Loucy (cell line): ENCODE measurements around the gene SDHA.
"Not testable (repeated sequence)": the region's sequence is repeated elsewhere in the genome, so short reads cannot be mapped to it uniquely, and the experiment has no call there.

Source experiments
- H2AFZ ChIP-seq: fragments of 200-600 bp; sonication (generic); 2 replicates; pipeline ENCODE4 v1.6.0; 2016; ENCODE audit warnings: antibody characterized with exemption, mild to moderate bottlenecking, low read length, moderate library complexity
- H3F3A ChIP-seq: fragments of 200-600 bp; 2 replicates; pipeline ENCODE4 v1.6.0; 2016; ENCODE audit warnings: antibody characterized with exemption, low read depth, mild to moderate bottlenecking
- H3K27me3 ChIP-seq: fragments of 200-600 bp; sonication (generic); 2 replicates; pipeline ENCODE4 v1.6.1; 2014; ENCODE audit warnings: low read length, mild to moderate bottlenecking; ENCODE audit not compliant: insufficient read depth, poor library complexity, severe bottlenecking
- H3K36me3 ChIP-seq: fragments of 200-600 bp; sonication (generic); 2 replicates; pipeline ENCODE4 v1.6.1; 2016; ENCODE audit warnings: low read length; ENCODE audit not compliant: insufficient read depth
- H3K4me1 ChIP-seq: fragments of 200-600 bp; sonication (generic); 2 replicates; pipeline ENCODE4 v1.5.1; 2014; ENCODE audit warnings: low read length, mild to moderate bottlenecking; ENCODE audit not compliant: insufficient read depth, poor library complexity, severe bottlenecking
- H3K4me2 ChIP-seq: fragments of 200-600 bp; sonication (generic); 2 replicates; pipeline ENCODE4 v1.6.0; 2014; ENCODE audit warnings: antibody characterized with exemption, low read length, low read depth, mild to moderate bottlenecking; ENCODE audit not compliant: poor library complexity, severe bottlenecking
- H3K4me3 ChIP-seq: fragments of 200-600 bp; sonication (generic); 2 replicates; pipeline ENCODE4 v1.5.1; 2014; ENCODE audit warnings: low read length, mild to moderate bottlenecking, mixed read lengths; ENCODE audit not compliant: poor library complexity, severe bottlenecking
- H3K79me2 ChIP-seq: fragments of 200-600 bp; sonication (generic); 2 replicates; pipeline ENCODE4 v1.6.1; 2014; ENCODE audit warnings: low read length; ENCODE audit not compliant: insufficient read depth
- H3K9ac ChIP-seq: fragments of 200-600 bp; sonication (generic); 2 replicates; pipeline ENCODE4 v1.6.0; 2014; ENCODE audit warnings: mild to moderate bottlenecking, low read depth, low read length, moderate library complexity; ENCODE audit not compliant: poor library complexity, severe bottlenecking
- H3K9me2 ChIP-seq: fragments of 200-600 bp; sonication (generic); replicated peaks from 2 replicates; pipeline ENCODE4 v1.6.1; 2016; ENCODE audit warnings: low read depth, low read length, mixed read lengths
- H3K9me3 ChIP-seq: fragments of 200-600 bp; sonication (generic); 2 replicates; pipeline ENCODE4 v1.6.1; 2014; ENCODE audit warnings: mild to moderate bottlenecking, antibody characterized with exemption, low read length, low read depth; ENCODE audit not compliant: insufficient read depth
- H4K20me1 ChIP-seq: fragments of 200-600 bp; sonication (generic); 2 replicates; pipeline ENCODE4 v1.6.0; 2014; ENCODE audit warnings: antibody characterized with exemption, low read length, mild to moderate bottlenecking; ENCODE audit not compliant: insufficient read depth, poor library complexity, severe bottlenecking
- EZH2phosphoT487 ChIP-seq: fragments of 200-600 bp; IDR thresholded peaks from 2 replicates; pipeline ENCODE4 v1.6.1; 2018; ENCODE audit warnings: antibody characterized with exemption, mild to moderate bottlenecking, moderate library complexity, borderline replicate concordance
- TF ChIP-seq, protein P1 (sequence below): fragments of 200-600 bp; sonication (generic); conservative IDR thresholded peaks from 2 replicates; pipeline ENCODE4 v1.5.1; 2014; ENCODE audit warnings: mild to moderate bottlenecking, antibody characterized with exemption, low read length

SDHA gene

DNA sequence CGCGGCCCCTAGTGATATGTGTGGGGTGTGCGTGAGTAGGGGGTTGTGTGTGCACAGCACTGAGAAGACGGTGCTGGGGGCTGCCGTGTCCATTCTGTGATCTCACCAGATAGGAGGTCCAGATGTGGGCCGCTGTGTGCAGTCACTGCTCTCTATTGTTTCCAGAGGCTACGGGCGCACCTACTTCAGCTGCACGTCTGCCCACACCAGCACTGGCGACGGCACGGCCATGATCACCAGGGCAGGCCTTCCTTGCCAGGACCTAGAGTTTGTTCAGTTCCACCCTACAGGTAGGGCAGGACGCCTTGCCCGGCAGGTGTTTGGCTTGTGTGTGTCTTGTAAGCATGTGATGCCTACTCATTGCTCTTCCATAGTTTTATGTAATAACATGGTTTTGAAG lies 12.6 kb downstream of the SDHA start:
- Histone ChIP-seq H4K20me1 (peaks cover 38% of the 10 kb centered on the region), H3K79me2 (peaks cover 60% of the 10 kb centered on the region), H3K9me3 (no peaks in the 10 kb centered on the region)

DNA sequence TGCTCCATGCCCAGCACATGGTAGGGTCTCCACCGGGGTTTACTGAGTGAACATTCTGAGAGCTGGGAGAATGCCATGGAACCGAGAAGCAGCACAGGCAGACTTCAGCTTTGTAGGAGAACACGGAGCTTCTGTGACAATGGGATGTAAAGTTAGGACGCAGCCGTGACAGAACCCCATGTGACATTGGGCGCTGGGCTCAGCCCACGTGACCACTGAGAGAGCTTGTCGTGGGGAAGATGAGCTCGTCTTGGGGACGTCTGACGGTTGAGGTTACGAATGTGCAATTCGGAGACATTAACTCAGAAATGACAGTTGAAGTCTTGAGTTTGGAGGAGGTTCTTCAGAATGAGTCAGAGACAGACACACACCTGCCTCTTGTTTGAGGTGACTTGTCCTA lies 13.5 kb downstream of the SDHA start:
- peaks cover 97% of the 10 kb centered on the region; the same call in 1 of the 2 replicates for H3K36me3 ChIP-seq
- H3K9me2 ChIP-seq, result no peaks in the 10 kb centered on the region
- no peaks in the 10 kb centered on the region for H3K27me3 ChIP-seq
- H3K9me3 ChIP-seq, result no peaks in the 10 kb centered on the region
- peaks cover 52% of the 10 kb centered on the region for H3K79me2 ChIP-seq
- H3K9ac ChIP-seq, result no peak overlapping the region
- no peak overlapping the region for H3K4me2 ChIP-seq
- no peak overlapping the region for H3K4me3 ChIP-seq
- no peak overlapping the region for H2AFZ ChIP-seq
- peaks cover 34% of the 10 kb centered on the region for H4K20me1 ChIP-seq
- TF ChIP-seq, protein P1, sequence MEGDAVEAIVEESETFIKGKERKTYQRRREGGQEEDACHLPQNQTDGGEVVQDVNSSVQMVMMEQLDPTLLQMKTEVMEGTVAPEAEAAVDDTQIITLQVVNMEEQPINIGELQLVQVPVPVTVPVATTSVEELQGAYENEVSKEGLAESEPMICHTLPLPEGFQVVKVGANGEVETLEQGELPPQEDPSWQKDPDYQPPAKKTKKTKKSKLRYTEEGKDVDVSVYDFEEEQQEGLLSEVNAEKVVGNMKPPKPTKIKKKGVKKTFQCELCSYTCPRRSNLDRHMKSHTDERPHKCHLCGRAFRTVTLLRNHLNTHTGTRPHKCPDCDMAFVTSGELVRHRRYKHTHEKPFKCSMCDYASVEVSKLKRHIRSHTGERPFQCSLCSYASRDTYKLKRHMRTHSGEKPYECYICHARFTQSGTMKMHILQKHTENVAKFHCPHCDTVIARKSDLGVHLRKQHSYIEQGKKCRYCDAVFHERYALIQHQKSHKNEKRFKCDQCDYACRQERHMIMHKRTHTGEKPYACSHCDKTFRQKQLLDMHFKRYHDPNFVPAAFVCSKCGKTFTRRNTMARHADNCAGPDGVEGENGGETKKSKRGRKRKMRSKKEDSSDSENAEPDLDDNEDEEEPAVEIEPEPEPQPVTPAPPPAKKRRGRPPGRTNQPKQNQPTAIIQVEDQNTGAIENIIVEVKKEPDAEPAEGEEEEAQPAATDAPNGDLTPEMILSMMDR, result no peak
- no peak for TF ChIP-seq EZH2phosphoT487
- no peaks in the 10 kb centered on the region for H3K4me1 ChIP-seq
- H3F3A ChIP-seq, result no peaks in the 10 kb centered on the region

More for the DNA sequence above, 12.6 kb downstream of the SDHA start:
- Histone ChIP-seq H3K9ac (no peak overlapping the region), H3K9me2 (no peaks in the 10 kb centered on the region), H2AFZ (no peak overlapping the region), H3K4me2 (no peak overlapping the region), H3F3A (no peaks in the 10 kb centered on the region), H3K4me1 (no peaks in the 10 kb centered on the region), H3K27me3 (no peaks in the 10 kb centered on the region), H3K36me3 (peaks cover 97% of the 10 kb centered on the region; the same call in 1 of the 2 replicates), H3K4me3 (no peak overlapping the region)
- no peak for TF ChIP-seq EZH2phosphoT487
- TF ChIP-seq, protein P1, result no peak

GRCh38 chr5:233426-233825 lies 15.3 kb downstream of the SDHA start:
- Histone ChIP-seq H3K36me3 (peaks cover 95% of the 10 kb centered on the region; the same call in 1 of the 2 replicates), H4K20me1 (peaks cover 27% of the 10 kb centered on the region), H3K79me2 (peaks cover 37% of the 10 kb centered on the region)
- H3K4me2 ChIP-seq, H2AFZ ChIP-seq, H3K9me3 ChIP-seq, H3K27me3 ChIP-seq, H3K9me2 ChIP-seq, H3K4me3 ChIP-seq, H3K9ac ChIP-seq, H3F3A ChIP-seq, H3K4me1 ChIP-seq: not testable (repeated sequence)

DNA sequence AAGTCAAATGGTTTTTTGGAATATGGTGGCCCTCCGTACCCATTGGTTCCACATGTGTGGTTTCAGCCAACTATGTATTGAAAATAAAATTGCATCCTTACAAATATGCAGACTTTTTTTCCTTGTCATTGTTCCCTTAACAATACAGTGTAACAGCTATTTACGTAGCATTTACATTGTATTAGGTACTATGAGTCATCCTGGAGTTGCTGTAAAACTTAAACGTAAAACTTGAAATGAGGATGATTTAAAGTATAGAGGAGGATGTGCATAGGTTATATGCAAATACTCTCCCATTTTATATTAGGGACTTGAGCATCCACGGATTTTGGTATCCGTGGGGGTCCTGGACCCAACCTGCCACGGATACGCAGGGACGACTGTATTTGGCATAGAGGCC lies 16.3 kb downstream of the SDHA start:
- H3K36me3 ChIP-seq, result peaks cover 91% of the 10 kb centered on the region; the same call in 1 of the 2 replicates

GRCh38 chr5:235527-235926 lies 17.4 kb downstream of the SDHA start:
- H3K27me3 ChIP-seq, H3F3A ChIP-seq, H2AFZ ChIP-seq, H3K9me3 ChIP-seq, H3K4me1 ChIP-seq, H3K4me2 ChIP-seq, H3K9me2 ChIP-seq, H3K9ac ChIP-seq, H4K20me1 ChIP-seq, H3K4me3 ChIP-seq: not testable (repeated sequence)
- Histone ChIP-seq H3K79me2 (peaks cover 21% of the 10 kb centered on the region), H3K36me3 (peaks cover 90% of the 10 kb centered on the region)

More for the DNA sequence above, 16.3 kb downstream of the SDHA start:
- H3K9me3 ChIP-seq, result no peaks in the 10 kb centered on the region
- H3K9me2 ChIP-seq, result no peaks in the 10 kb centered on the region
- no peak overlapping the region for H3K4me2 ChIP-seq
- no peak overlapping the region for H3K9ac ChIP-seq
- H4K20me1 ChIP-seq, result peaks cover 17% of the 10 kb centered on the region
- H3K4me3 ChIP-seq, result no peak overlapping the region
- H3K27me3 ChIP-seq, result no peaks in the 10 kb centered on the region
- no peaks in the 10 kb centered on the region for H3K4me1 ChIP-seq
- peaks cover 27% of the 10 kb centered on the region for H3K79me2 ChIP-seq
- no peak overlapping the region for H2AFZ ChIP-seq
- no peaks in the 10 kb centered on the region for H3F3A ChIP-seq
- TF ChIP-seq, protein P1, result no peak
- no peak for TF ChIP-seq EZH2phosphoT487
